ENCODE results near the gene CERS6.

DNA sequence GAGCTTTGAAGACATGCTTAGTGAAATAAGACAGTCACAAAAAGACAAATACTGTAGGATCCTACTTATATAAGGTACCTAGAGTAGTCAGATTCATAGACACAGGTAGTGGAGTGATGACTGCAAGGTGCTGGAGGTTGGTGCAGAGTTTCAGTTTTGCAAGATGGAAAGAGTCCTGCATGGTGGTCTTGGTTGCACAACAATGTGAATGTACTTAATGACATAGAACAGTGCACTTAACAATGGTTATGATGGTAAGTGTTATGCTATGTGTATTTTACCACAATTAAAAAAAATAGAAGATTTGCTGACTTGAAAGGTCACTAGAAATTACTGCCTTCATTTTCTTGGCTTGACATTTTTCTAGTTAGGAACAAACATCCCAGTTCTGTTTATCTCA lies 9.5 kb downstream of the CERS6 start:
- TF ChIP-seq, protein P1, sequence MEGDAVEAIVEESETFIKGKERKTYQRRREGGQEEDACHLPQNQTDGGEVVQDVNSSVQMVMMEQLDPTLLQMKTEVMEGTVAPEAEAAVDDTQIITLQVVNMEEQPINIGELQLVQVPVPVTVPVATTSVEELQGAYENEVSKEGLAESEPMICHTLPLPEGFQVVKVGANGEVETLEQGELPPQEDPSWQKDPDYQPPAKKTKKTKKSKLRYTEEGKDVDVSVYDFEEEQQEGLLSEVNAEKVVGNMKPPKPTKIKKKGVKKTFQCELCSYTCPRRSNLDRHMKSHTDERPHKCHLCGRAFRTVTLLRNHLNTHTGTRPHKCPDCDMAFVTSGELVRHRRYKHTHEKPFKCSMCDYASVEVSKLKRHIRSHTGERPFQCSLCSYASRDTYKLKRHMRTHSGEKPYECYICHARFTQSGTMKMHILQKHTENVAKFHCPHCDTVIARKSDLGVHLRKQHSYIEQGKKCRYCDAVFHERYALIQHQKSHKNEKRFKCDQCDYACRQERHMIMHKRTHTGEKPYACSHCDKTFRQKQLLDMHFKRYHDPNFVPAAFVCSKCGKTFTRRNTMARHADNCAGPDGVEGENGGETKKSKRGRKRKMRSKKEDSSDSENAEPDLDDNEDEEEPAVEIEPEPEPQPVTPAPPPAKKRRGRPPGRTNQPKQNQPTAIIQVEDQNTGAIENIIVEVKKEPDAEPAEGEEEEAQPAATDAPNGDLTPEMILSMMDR (IDR thresholded peaks at IDR 0.05; ENCODE audit: control extremely low read depth in 1 of 3, insufficient read depth in 1 of 3, low read depth in 1 of 3, low read length in 3 of 3), result no peak
- TF ChIP-seq TAF7 (optimal IDR thresholded peaks at IDR 0.05; ENCODE audit: borderline replicate concordance, low read depth, low read length) (no peak), JUND (IDR thresholded peaks at IDR 0.05; ENCODE audit: low read length) (no peak), POLR2A (IDR thresholded peaks at IDR 0.05; ENCODE audit: control extremely low read depth in 1 of 2, low read depth in 2 of 2, low read length in 2 of 2) (no peak), EP300 (IDR thresholded peaks at IDR 0.05; ENCODE audit: borderline replicate concordance in 1 of 2, low read depth in 2 of 2, low read length in 2 of 2) (no peak), POLR2AphosphoS5 (IDR thresholded peaks at IDR 0.05; ENCODE audit: low read depth, low read length) (no peak)
- TF ChIP-seq, protein P2, sequence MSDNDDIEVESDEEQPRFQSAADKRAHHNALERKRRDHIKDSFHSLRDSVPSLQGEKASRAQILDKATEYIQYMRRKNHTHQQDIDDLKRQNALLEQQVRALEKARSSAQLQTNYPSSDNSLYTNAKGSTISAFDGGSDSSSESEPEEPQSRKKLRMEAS (IDR thresholded peaks at IDR 0.05), result no peak
